HG02840 (cell line): ENCODE results near the gene IL6ST.
"Not testable (repeated sequence)": the region's sequence is repeated elsewhere in the genome, so short reads cannot be mapped to it uniquely, and the experiment has no call there.

Source experiments
- ATAC-seq: cut with Tn5 transposase; IDR thresholded peaks from one replicate; pipeline ENCODE4 v1.9.1; 2021; ENCODE audit warnings: mild to moderate bottlenecking, moderate library complexity, moderate number of reproducible peaks; ENCODE audit not compliant: unreplicated experiment, low FRiP score

Gene IL6ST

GRCh38 chr5:55994495-55994997 lies at the start of gene IL6ST:
Gene IL6ST, minus strand, starts transcription at chr5:55994963. Its CDS starts 18,685 bp downstream, at chr5:55976278.
- ATAC-seq: peak; percentile 46

GRCh38 chr5:56039985-56040384 lies 45.2 kb upstream of the IL6ST start:
- ATAC-seq: no peak

GRCh38 chr5:56038206-56038605 lies 43.4 kb upstream of the IL6ST start:
- not testable (repeated sequence) for ATAC-seq

DNA sequence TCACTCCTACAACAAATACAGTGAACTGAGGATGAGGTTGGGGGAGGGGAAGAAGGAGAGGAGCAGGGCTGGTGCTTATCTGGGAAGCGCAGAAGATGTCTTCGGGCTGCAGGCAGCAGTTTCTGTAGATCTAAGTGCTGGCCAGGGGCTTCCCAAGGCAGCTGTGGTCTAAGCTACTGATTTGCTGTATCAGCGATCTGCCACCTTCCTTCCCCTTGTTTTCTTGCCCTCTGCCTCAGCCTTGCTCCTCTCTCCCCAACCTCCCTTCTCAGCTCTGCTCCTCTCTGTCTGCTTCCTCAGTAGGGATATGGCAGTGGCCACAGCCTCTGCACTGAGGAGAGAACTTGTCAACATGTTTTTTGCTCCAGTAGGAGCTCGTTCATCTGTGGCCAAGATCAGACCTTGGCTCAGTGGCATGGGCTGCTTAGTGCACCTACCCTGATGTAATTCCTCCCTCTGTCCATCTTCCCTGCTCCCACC lies 42.8 kb upstream of the IL6ST start:
- ATAC-seq: no peak

DNA sequence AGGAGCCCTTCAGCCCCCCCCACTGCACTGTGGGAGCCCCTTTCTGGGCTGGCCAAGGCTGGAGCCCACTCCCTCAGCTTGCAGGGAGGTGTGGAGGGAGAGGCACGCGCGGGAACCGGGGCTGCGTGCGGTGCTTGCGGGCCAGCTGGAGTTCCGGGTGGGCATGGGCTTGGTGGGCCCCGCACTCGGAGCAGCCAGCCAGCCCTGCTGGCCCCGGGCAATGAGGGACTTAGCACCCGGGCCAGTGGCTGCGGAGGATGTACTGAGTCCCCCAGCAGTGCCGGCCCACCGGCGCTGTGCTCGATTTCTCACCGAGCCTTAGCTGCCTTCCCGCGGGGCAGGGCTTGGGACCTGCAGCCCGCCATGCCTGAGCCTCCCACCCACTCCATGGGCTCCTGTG lies 40.6 kb upstream of the IL6ST start:
- not testable (repeated sequence) for ATAC-seq

DNA sequence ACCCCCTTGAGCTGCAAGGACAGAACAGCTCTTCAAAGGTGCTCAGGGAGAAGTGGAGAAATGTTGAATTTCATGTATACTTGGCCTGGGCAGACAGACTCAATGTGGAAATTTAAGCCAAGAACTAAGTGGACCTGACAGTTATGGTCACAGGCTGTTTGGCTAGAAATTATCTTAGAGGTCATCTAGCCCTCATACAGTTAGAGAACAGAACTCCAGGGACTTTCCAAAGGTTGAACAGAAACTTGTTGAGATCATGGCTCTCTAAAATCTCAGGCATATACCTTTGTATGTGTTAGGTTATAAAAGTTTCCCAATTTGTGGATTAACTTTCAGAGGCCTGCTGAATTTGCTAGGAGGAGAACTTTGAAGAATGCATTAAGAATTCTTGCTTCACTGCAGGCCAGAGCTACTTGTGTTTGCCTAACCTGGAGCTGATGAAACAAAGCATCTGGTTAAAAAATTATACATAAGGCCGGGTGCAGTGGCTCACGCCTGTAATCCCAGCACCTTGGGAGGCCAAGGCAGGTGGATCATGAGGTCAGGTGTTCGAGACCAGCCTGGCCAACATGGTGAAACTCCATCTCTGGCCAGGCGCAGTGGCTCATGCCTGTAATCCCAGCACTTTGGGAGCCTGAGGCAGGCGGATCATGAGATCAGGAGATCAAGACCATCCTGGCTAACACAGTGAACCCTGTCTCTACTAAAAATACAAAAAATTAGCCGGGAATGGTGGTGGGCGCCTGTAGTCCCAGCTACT lies 35.3 kb upstream of the IL6ST start:
- ATAC-seq: not testable (repeated sequence)

- ATAC-seq: no peak
These were observed 34.7 kb upstream of the IL6ST start for GRCh38 chr5:56029457-56029856.

DNA sequence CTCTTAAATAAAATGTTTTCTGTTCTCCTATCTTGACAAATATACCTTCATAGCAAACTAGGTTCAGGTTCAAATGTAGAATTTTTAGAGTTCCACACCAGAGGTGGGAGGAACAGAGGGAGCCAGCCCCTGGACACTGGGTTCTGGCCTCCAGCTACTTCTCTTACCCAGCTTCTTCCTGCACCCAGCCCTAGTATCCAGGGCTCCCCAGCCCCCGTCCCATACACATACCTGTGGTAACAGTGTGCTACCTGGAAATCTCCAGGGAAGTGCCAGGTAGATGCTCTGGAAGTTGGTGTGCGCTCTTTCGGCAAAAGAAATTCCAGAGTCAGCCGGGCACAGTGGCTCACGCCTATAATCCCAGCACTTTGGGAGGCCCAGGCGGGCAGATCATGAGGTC lies 33.9 kb upstream of the IL6ST start:
- ATAC-seq: no peak

- ATAC-seq: peak; percentile 71
These were observed 32.1 kb upstream of the IL6ST start for GRCh38 chr5:56026863-56027300.

GRCh38 chr5:56025151-56025885 lies 30.6 kb upstream of the IL6ST start:
- ATAC-seq: no peak

- no peak for ATAC-seq
These were observed 30.0 kb upstream of the IL6ST start for GRCh38 chr5:56024810-56025150.

GRCh38 chr5:56023296-56023695 lies 28.5 kb upstream of the IL6ST start:
- no peak for ATAC-seq

DNA sequence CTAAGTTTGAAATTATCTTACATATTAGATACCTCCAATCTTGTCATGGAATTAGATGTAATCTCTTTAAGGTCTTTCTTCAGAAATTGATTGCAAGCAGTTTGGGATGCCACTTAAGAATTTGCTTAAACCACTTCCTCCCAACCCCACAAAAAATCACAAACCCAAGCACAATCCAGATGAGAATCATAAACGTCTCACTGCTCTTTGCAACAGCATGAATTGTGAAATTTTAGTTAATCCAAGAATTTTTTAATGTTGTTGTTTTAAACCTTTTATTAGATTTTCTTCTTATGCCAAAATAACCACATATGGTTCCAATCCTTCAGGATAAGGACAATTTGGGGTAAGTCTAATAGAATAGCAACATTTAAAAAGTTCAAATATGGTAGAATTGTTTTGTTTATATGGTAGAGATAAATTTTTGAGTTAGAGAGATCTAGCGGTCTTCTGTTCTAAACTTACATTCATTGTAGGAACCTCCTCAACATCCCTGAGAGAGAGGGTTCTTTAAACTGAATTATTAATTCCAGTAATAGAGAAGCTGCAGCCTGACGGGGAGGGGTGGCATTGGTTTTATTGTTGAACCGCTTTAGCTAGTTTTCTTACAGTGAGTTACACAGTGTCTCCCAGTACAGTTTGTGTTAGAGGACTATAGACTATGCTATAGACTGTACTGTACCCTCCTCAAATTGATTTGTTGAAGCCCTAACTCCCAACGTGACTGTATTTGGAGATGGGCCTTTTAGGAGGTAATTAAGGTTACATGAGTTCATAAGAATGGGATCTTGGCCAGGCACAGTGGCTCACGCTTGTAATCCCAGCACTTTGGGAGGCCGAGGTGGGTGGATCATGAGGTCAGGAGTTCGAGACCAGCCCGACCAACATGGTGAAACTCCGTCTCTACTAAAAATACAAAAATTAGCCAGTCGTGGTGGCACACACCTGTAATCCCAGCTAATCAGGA lies 24.8 kb upstream of the IL6ST start:
- ATAC-seq: no peak

DNA sequence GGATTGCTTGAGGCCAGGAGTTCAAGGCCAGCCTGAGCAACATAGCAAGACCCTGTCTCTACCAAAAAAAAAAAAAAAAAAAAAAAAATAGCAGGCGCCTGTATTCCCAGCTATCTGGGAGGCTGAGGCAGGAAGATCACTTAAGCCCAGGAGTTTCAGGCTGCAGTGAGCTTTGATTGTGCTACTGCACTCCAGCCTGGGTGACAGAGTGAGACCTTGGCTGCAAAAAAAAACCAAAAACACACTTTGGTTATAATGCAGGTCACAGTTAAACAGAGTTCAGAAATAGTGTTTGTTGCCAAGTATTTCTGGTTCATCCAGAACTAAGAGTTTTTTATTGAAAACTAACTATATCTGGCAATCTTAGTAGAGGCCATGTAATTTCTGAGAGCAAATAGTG lies 24.1 kb upstream of the IL6ST start:
- no peak for ATAC-seq

DNA sequence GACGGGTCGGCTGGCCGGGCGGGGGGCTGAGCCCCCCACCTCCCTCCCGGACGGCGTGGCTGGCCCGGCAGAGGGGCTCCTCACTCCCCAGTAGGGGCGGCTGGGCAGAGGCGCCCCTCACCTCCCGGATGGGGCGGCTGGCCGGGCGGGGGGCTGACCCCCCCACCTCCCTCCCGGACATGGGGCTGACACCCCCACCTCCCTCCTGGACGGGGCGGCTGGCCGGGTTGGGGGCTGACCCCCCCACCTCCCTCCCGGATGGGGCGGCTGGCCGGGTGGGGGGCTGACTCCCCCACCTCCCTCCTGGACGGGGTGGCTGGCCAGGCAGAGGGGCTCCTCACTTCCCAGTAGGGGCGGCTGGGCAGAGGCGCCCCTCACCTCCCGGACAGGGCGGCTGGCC lies 19.9 kb upstream of the IL6ST start:
- not testable (repeated sequence) for ATAC-seq

DNA sequence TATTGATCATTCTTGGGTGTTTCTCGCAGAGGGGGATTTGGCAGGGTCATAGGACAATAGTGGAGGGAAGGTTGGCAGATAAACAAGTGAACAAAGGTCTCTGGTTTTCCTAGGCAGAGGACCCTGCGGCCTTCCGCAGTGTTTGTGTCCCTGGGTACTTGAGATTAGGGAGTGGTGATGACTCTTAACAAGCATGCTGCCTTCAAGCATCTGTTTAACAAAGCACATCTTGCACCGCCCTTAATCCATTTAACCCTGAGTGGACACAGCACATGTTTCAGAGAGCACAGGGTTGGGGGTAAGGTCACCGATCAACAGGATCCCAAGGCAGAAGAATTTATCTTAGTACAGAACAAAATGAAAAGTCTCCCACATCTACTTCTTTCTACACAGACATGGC lies 19.2 kb upstream of the IL6ST start:
- not testable (repeated sequence) for ATAC-seq

- ATAC-seq: no peak
These were observed 17.7 kb upstream of the IL6ST start for GRCh38 chr5:56012281-56012963.

DNA sequence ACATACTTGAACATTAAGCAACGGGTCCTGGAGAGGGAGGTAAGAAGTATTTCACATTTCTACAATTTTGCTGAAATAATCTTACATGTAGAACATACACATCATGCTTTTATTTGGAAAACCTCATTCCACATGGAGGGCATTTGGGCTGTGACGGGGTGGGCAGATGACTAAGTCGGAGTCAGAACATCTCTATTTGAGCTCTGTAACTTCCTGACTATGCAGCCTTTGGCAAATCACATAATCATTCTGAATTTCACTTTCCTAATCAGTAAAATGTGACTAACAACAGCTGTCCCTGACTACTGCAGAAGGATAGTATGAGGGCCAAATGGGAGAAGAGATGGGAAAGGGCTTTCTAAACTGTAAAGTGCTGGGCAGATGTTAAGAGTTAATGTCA lies 17.1 kb upstream of the IL6ST start:
- no peak for ATAC-seq

DNA sequence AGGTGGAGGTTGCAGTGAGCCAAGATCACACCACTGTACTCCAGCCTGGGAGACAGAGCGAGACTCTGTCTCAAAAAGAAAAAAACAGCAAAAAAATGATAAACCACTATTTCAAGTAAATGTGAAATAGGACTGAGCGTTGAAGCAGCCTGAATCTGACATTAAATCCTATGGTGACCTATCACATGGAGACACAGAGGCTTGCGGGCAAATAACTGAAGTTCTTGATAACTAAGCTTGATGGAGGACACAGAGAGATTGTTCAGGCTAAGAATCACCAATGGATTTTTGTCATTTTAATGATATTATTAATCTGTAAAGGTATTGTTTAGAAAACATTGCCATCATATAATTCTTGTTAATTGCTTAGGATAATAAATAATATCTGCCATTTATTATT lies 15.7 kb upstream of the IL6ST start:
- ATAC-seq: no peak

- no peak for ATAC-seq
These were observed 11.8 kb upstream of the IL6ST start for GRCh38 chr5:56006600-56006999.
